ENCODE data around the gene TBC1D32. TPM values are rescaled to one million over a fixed set of nuclear protein-coding genes. Genes with fewer than 3 reads are reported as not detected.

TBC1D32 gene
- total RNA-seq, 1 donor from 2014 or later: 4.1 TPM

- no peak for TF ChIP-seq CTCF (IDR thresholded peaks at IDR 0.05; ENCODE audit: insufficient read depth, low read length, poor library complexity, severe bottlenecking)
- Histone ChIP-seq H3K27me3 (ENCODE audit: control insufficient read depth, insufficient read depth, low read length) (no peaks in the 10 kb centered on the region), H3K4me3 (ENCODE audit: low read depth, low read length) (no peak overlapping the region), H3K36me3 (ENCODE audit: control insufficient read depth, insufficient read depth, low read length) (no peaks in the 10 kb centered on the region)
- DNase-seq (ENCODE audit: low read depth): no peak
These were observed 73.6 kb downstream of the TBC1D32 start for GRCh38 chr6:121260651-121261102.

- H3K36me3 ChIP-seq (ENCODE audit: control insufficient read depth, insufficient read depth, low read length): no peaks in the 10 kb centered on the region
- DNase-seq (ENCODE audit: low read depth): peak; percentile 14
- H3K27me3 ChIP-seq (ENCODE audit: control insufficient read depth, insufficient read depth, low read length): no peaks in the 10 kb centered on the region
- TF ChIP-seq CTCF (IDR thresholded peaks at IDR 0.05; ENCODE audit: insufficient read depth, low read length, poor library complexity, severe bottlenecking): no peak
- no peak overlapping the region for H3K4me3 ChIP-seq (ENCODE audit: low read depth, low read length)
These were observed 86.9 kb downstream of the TBC1D32 start for GRCh38 chr6:121247386-121247785.

GRCh38 chr6:121242386-121242785 lies 91.9 kb downstream of the TBC1D32 start:
- no peak for TF ChIP-seq CTCF (IDR thresholded peaks at IDR 0.05; ENCODE audit: insufficient read depth, low read length, poor library complexity, severe bottlenecking)
- no peaks in the 10 kb centered on the region for H3K27me3 ChIP-seq (ENCODE audit: control insufficient read depth, insufficient read depth, low read length)
- H3K36me3 ChIP-seq (ENCODE audit: control insufficient read depth, insufficient read depth, low read length): no peaks in the 10 kb centered on the region
- DNase-seq (ENCODE audit: low read depth): no peak
- H3K4me3 ChIP-seq (ENCODE audit: low read depth, low read length): no peak overlapping the region

GRCh38 chr6:121237859-121238258 lies 96.4 kb downstream of the TBC1D32 start:
- H3K27me3 ChIP-seq (ENCODE audit: control insufficient read depth, insufficient read depth, low read length): no peaks in the 10 kb centered on the region
- no peak overlapping the region for H3K4me3 ChIP-seq (ENCODE audit: low read depth, low read length)
- H3K36me3 ChIP-seq (ENCODE audit: control insufficient read depth, insufficient read depth, low read length): no peaks in the 10 kb centered on the region
- TF ChIP-seq CTCF (IDR thresholded peaks at IDR 0.05; ENCODE audit: insufficient read depth, low read length, poor library complexity, severe bottlenecking): no peak
- DNase-seq (ENCODE audit: low read depth): no peak

- Histone ChIP-seq H3K27me3 (ENCODE audit: control insufficient read depth, insufficient read depth, low read length) (no peaks in the 10 kb centered on the region), H3K36me3 (ENCODE audit: control insufficient read depth, insufficient read depth, low read length) (no peaks in the 10 kb centered on the region), H3K4me3 (ENCODE audit: low read depth, low read length) (no peak overlapping the region)
- no peak for TF ChIP-seq CTCF (IDR thresholded peaks at IDR 0.05; ENCODE audit: insufficient read depth, low read length, poor library complexity, severe bottlenecking)
- no peak for DNase-seq (ENCODE audit: low read depth)
These were observed 97.3 kb downstream of the TBC1D32 start for GRCh38 chr6:121236984-121237383.

- no peaks in the 10 kb centered on the region for H3K27me3 ChIP-seq (ENCODE audit: control insufficient read depth, insufficient read depth, low read length)
- TF ChIP-seq CTCF (IDR thresholded peaks at IDR 0.05; ENCODE audit: insufficient read depth, low read length, poor library complexity, severe bottlenecking): no peak
- no peaks in the 10 kb centered on the region for H3K36me3 ChIP-seq (ENCODE audit: control insufficient read depth, insufficient read depth, low read length)
- no peak for DNase-seq (ENCODE audit: low read depth)
- no peak overlapping the region for H3K4me3 ChIP-seq (ENCODE audit: low read depth, low read length)
These were observed 98.9 kb downstream of the TBC1D32 start for GRCh38 chr6:121235386-121235785.

Data from kidney epithelial cell (primary cell).